Smooth muscle cell (in vitro differentiated cells): ENCODE results near the gene TENM3. TPM values are rescaled to one million over a fixed set of nuclear protein-coding genes. Genes with fewer than 3 reads are reported as not detected.

ENCODE experiments used
- DNase-seq: peaks from one replicate; lab custom pipeline; 2025; ENCODE audit not compliant: unreplicated experiment; lab: John Stamatoyannopoulos, UW
- H2AFZ ChIP-seq: fragments of 200-600 bp; sonication (generic); 2 replicates; pipeline ENCODE4 v1.6.0; 2016; ENCODE audit warnings: antibody characterized with exemption, low read depth, mild to moderate bottlenecking
- H3F3A ChIP-seq: fragments of 200-600 bp; sonication (generic); 2 replicates; pipeline ENCODE4 v1.6.0; 2017; ENCODE audit warnings: antibody characterized with exemption, low read depth
- H3K27ac ChIP-seq: fragments of 200-600 bp; sonication (generic); 2 replicates; pipeline ENCODE4 v1.5.1; 2016; ENCODE audit warnings: low read depth, mild to moderate bottlenecking
- H3K27me3 ChIP-seq: fragments of 200-600 bp; sonication (generic); 2 replicates; pipeline ENCODE4 v1.6.1; 2016; ENCODE audit warnings: low read depth, mild to moderate bottlenecking
- H3K36me3 ChIP-seq: fragments of 200-600 bp; sonication (generic); 2 replicates; pipeline ENCODE4 v1.5.1; 2016; ENCODE audit warnings: low read depth
- H3K4me1 ChIP-seq: fragments of 200-600 bp; sonication (generic); 2 replicates; pipeline ENCODE4 v1.5.1; 2016; ENCODE audit warnings: low read depth
- H3K4me2 ChIP-seq: fragments of 200-600 bp; sonication (generic); 2 replicates; pipeline ENCODE4 v1.6.0; 2016; ENCODE audit warnings: mild to moderate bottlenecking
- H3K4me3 ChIP-seq: fragments of 200-600 bp; sonication (generic); 2 replicates; pipeline ENCODE4 v1.5.1; 2016; ENCODE audit warnings: mild to moderate bottlenecking
- H3K79me2 ChIP-seq: fragments of 200-600 bp; sonication (generic); 2 replicates; pipeline ENCODE4 v1.6.0; 2016; ENCODE audit warnings: low read depth, mild to moderate bottlenecking
- H3K9ac ChIP-seq: fragments of 200-600 bp; sonication (generic); 2 replicates; pipeline ENCODE4 v1.6.0; 2016; ENCODE audit warnings: low read depth
- H3K9me3 ChIP-seq: fragments of 200-600 bp; sonication (generic); replicated peaks from 2 replicates; pipeline ENCODE4 v1.5.1; 2016; ENCODE audit warnings: low read depth
- H4K20me1 ChIP-seq: fragments of 200-600 bp; sonication (generic); 2 replicates; pipeline ENCODE4 v1.6.0; 2016; ENCODE audit warnings: low read depth
- WGBS: methylation state at CpG from one replicate; pipeline ENCODE4 v1.1.7; 2016; ENCODE audit warnings: low lambda C conversion rate; 5-methylcytosine and 5-hydroxymethylcytosine counted together
- polyA plus RNA-seq: library from polyadenylated mRNA; unstranded; fragments of >200 nt; fragmentation: Nextera tagmentation; extraction: Ambion mirVana; gene quantifications from 2 replicates; pipeline ENCODE4 v1.2.1, GENCODE V29; 2016
- total RNA-seq: library from RNA; depleted of rRNA; stranded (reverse); fragments of >200 nt; gene quantifications from 2 replicates; pipeline ENCODE4 v1.2.3, GENCODE V29; 2014
- TF ChIP-seq, protein P1 (sequence below): fragments of 200-600 bp; sonication (generic); IDR thresholded peaks from 2 replicates; pipeline ENCODE4 v1.5.1; 2017; ENCODE audit warnings: borderline replicate concordance, mild to moderate bottlenecking, antibody characterized with exemption; ENCODE audit not compliant: insufficient read depth, poor library complexity, severe bottlenecking

Gene TENM3
- total and polyA plus RNA-seq, 2 experiments from 2014 or later, result 46.9 to 295 TPM

DNA sequence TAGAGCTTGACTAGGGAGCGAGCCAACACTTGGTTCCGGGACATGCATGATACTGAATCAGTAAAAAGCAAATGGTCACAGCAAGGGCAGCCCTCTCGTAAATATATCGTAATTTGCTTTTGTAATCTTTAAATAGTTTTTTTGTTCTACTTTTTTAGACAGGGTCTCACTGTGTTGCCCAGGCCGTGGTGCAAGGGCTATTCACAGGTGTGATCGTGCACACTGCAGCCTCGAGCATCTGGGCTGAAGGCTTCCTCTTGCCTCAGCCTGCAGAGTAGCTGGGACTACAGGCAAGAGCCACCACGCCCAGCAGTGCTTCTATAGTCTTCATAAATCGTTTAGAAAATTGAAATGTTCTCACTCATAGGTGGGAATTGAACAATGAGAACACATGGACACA is 309.7 kb downstream of the TENM3 start:
- peaks cover 61% of the 10 kb centered on the region for H4K20me1 ChIP-seq
- TF ChIP-seq, protein P1, sequence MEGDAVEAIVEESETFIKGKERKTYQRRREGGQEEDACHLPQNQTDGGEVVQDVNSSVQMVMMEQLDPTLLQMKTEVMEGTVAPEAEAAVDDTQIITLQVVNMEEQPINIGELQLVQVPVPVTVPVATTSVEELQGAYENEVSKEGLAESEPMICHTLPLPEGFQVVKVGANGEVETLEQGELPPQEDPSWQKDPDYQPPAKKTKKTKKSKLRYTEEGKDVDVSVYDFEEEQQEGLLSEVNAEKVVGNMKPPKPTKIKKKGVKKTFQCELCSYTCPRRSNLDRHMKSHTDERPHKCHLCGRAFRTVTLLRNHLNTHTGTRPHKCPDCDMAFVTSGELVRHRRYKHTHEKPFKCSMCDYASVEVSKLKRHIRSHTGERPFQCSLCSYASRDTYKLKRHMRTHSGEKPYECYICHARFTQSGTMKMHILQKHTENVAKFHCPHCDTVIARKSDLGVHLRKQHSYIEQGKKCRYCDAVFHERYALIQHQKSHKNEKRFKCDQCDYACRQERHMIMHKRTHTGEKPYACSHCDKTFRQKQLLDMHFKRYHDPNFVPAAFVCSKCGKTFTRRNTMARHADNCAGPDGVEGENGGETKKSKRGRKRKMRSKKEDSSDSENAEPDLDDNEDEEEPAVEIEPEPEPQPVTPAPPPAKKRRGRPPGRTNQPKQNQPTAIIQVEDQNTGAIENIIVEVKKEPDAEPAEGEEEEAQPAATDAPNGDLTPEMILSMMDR, result no peak
- H2AFZ ChIP-seq, result no peak overlapping the region
- peaks cover 37% of the 10 kb centered on the region for H3K79me2 ChIP-seq
- no peaks in the 10 kb centered on the region for H3K9me3 ChIP-seq
- H3K27me3 ChIP-seq, result no peaks in the 10 kb centered on the region
- H3K27ac ChIP-seq, result no peak overlapping the region
- H3K4me2 ChIP-seq, result no peak overlapping the region
- peaks cover 69% of the 10 kb centered on the region for H3K4me1 ChIP-seq
- no peak for DNase-seq
- H3K4me3 ChIP-seq, result no peak overlapping the region
- peaks cover 2% of the 10 kb centered on the region for H3F3A ChIP-seq
- WGBS, result 92% methylated on average over 9 of the region's 9 CpGs
- no peaks in the 10 kb centered on the region for H3K36me3 ChIP-seq
- H3K9ac ChIP-seq, result no peak overlapping the region

DNA sequence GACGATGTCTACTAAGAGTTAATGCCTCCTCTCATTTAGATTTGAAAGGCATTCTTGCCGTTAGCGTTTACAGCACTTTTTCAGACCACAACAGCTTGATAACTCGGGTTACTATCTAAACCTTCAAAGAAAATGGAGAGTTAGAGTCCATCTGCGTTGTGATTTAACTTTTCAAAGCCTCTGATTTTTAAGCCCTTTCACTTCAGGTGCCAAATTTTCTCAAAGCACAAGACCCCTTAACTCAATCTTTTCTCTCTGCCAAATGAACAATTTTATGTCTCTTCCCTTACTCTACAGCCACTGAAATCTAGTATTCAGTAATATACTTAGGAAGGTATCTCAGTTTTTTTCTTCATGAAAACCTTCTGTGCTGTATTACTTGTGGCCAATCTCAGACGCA is 310.5 kb downstream of the TENM3 start:
- no peak overlapping the region for H2AFZ ChIP-seq
- no peaks in the 10 kb centered on the region for H3K27me3 ChIP-seq
- WGBS, result 22% methylated on average over 6 of the region's 6 CpGs
- H3K4me1 ChIP-seq, result peaks cover 72% of the 10 kb centered on the region
- H3K9me3 ChIP-seq, result no peaks in the 10 kb centered on the region
- DNase-seq, result no peak
- peaks cover 41% of the 10 kb centered on the region for H3K79me2 ChIP-seq
- H3K4me3 ChIP-seq, result no peak overlapping the region
- H3K36me3 ChIP-seq, result no peaks in the 10 kb centered on the region
- peaks cover 2% of the 10 kb centered on the region for H3F3A ChIP-seq
- H4K20me1 ChIP-seq, result peaks cover 62% of the 10 kb centered on the region
- no peak overlapping the region for H3K27ac ChIP-seq
- TF ChIP-seq, protein P1, result no peak
- H3K4me2 ChIP-seq, result peak overlapping the region; percentile 3
- no peak overlapping the region for H3K9ac ChIP-seq

DNA sequence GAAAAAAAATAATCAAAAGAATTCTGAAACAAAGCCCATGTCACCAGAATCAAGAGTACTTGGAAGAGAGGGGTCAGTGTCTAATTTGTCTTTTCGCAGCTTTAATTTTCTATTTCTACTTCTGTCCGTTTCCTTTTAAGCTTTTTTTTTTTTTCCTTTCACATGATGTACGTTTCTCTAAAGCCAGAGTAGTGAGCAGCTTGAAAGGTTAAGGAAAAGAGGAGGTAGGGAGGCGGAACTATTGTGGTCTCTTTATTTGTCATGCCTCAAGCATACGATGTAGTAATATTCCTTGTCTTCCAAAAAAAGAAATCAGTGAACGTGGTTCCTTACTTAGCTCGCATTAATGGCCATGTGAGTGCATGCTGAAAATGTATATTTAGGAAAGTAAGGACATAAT is 311.5 kb downstream of the TENM3 start:
- no peaks in the 10 kb centered on the region for H3K36me3 ChIP-seq
- H2AFZ ChIP-seq, result no peak overlapping the region
- no peaks in the 10 kb centered on the region for H3K27me3 ChIP-seq
- 75% methylated on average over 7 of the region's 7 CpGs for WGBS
- TF ChIP-seq, protein P1, result no peak
- H3F3A ChIP-seq, result no peaks in the 10 kb centered on the region
- H3K4me3 ChIP-seq, result no peak overlapping the region
- peak overlapping the region; percentile 3 for H3K4me2 ChIP-seq
- peaks cover 71% of the 10 kb centered on the region for H3K4me1 ChIP-seq
- DNase-seq, result no peak
- H3K9me3 ChIP-seq, result no peaks in the 10 kb centered on the region
- no peak overlapping the region for H3K27ac ChIP-seq
- peaks cover 61% of the 10 kb centered on the region for H4K20me1 ChIP-seq
- peaks cover 50% of the 10 kb centered on the region for H3K79me2 ChIP-seq
- H3K9ac ChIP-seq, result no peak overlapping the region

DNA sequence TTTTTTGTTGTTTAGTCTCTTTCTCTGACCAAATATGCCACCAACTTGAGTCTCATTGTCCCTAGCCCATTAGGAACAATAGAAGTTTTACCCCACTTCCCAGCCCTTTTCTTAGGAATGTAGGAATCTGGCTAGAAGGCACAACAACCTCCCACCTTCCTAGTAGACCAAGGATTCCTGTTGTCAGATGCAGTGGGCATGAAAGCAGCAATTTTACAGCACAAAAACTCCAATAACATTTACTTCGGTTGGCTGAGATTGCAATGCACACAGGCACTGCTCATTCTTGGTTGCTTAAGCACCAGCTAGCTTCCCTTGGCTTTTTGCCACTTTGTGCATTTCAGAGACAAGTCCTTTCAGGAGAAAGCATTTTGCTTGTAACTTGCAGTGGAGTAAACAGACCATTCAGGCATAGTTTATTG is 312.8 kb downstream of the TENM3 start:
- H3K27me3 ChIP-seq, result no peaks in the 10 kb centered on the region
- peaks cover 75% of the 10 kb centered on the region for H3K4me1 ChIP-seq
- no peak for DNase-seq
- H4K20me1 ChIP-seq, result peaks cover 59% of the 10 kb centered on the region
- no peak overlapping the region for H3K9ac ChIP-seq
- no peak overlapping the region for H2AFZ ChIP-seq
- H3K79me2 ChIP-seq, result peaks cover 48% of the 10 kb centered on the region
- H3K27ac ChIP-seq, result no peak overlapping the region
- no peak overlapping the region for H3K4me2 ChIP-seq
- H3K36me3 ChIP-seq, result no peaks in the 10 kb centered on the region
- 45% methylated on average over 1 of the region's 1 CpG for WGBS
- no peaks in the 10 kb centered on the region for H3K9me3 ChIP-seq
- no peaks in the 10 kb centered on the region for H3F3A ChIP-seq
- TF ChIP-seq, protein P1, result no peak
- H3K4me3 ChIP-seq, result no peak overlapping the region
